ENCODE results near the gene SEC24B. TPM values are rescaled to one million over a fixed set of nuclear protein-coding genes. Genes with fewer than 3 reads are reported as not detected.
A peak's percentile ranks its signal among the peaks of the same experiment; 100 is the strongest.

SEC24B gene
- total and polyA plus RNA-seq, 4 donors = 8.0 to 34.8 (median 18.4) TPM

- H3K9ac ChIP-seq (ENCODE audit: insufficient read depth in 1 of 2, low read length in 2 of 2) = no peak overlapping the region
- 64 to 75% methylated on average over 2 of the region's 2 CpGs for WGBS, 2 donors
- TF ChIP-seq, protein P1, sequence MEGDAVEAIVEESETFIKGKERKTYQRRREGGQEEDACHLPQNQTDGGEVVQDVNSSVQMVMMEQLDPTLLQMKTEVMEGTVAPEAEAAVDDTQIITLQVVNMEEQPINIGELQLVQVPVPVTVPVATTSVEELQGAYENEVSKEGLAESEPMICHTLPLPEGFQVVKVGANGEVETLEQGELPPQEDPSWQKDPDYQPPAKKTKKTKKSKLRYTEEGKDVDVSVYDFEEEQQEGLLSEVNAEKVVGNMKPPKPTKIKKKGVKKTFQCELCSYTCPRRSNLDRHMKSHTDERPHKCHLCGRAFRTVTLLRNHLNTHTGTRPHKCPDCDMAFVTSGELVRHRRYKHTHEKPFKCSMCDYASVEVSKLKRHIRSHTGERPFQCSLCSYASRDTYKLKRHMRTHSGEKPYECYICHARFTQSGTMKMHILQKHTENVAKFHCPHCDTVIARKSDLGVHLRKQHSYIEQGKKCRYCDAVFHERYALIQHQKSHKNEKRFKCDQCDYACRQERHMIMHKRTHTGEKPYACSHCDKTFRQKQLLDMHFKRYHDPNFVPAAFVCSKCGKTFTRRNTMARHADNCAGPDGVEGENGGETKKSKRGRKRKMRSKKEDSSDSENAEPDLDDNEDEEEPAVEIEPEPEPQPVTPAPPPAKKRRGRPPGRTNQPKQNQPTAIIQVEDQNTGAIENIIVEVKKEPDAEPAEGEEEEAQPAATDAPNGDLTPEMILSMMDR (IDR thresholded peaks at IDR 0.05; ENCODE audit: control extremely low read depth, extremely low read depth) = no peak
- H3K4me1 ChIP-seq (ENCODE audit: control insufficient read depth in 5 of 5, insufficient read depth in 5 of 5, low read length in 5 of 5) = no peaks in the 10 kb centered on the region
- no peaks in the 10 kb centered on the region for H3K36me3 ChIP-seq (ENCODE audit: control insufficient read depth in 4 of 4, insufficient read depth in 4 of 4, low read length in 4 of 4)
- H3K27me3 ChIP-seq (ENCODE audit: control insufficient read depth in 3 of 3, insufficient read depth in 3 of 3, low read length in 2 of 3) = no peaks in the 10 kb centered on the region
- H3K9me3 ChIP-seq (ENCODE audit: control insufficient read depth in 4 of 4, insufficient read depth in 3 of 4, low read length in 3 of 4) = peaks cover 0 to 3% (median 0%) of the 10 kb centered on the region in 4 donors
- no peak overlapping the region for H3K27ac ChIP-seq (ENCODE audit: low read depth in 1 of 2, low read length in 1 of 2)
- DNase-seq (peak in 1 of 3 donors; percentile 1), ATAC-seq (ENCODE audit: insufficient read depth, low FRiP score) (no peak)
- H3K4me3 ChIP-seq = no peak overlapping the region
Observed at GRCh38 chr4:109589605-109590004, 156.0 kb downstream of the SEC24B start.

Small RNAs within 50 kb of the gene (small RNA-seq; reads per million reads assigned to genes)
- gene MIR576 (ENCODE audit: low replicate concordance) (4.0 reads per million, percentile 94 among the genes with 10 or more reads in this experiment), gene RN7SL55P (ENCODE audit: low replicate concordance) (not detected)

Other genes with a start within 250 kb of the SEC24B start
- 1 to 10 TPM; 1.3 to 3.5 TPM for gene COL25A1, start 131.2 kb upstream of the SEC24B start, total RNA-seq
- 1 to 10 TPM in 1 of 2 donors, under 1 TPM in 1; 0.06 to 2.2 TPM for gene COL25A1, start 131.2 kb upstream of the SEC24B start, polyA plus RNA-seq
- gene MCUB, start 126.4 kb downstream of the SEC24B start, total RNA-seq = 10 to 100 TPM in 1 of 2 donors, 1 to 10 TPM in 1; 9.2 to 21.7 TPM
- gene MCUB, start 126.4 kb downstream of the SEC24B start, polyA plus RNA-seq = 10 to 100 TPM; 10.1 to 25.3 TPM